NCI-H1105 (cell line): Measurements from ENCODE around the gene CNN3.

Source experiments
- DNase-seq: peaks from one replicate; lab custom pipeline; 2025; lab: John Stamatoyannopoulos, UW

Gene CNN3

DNA sequence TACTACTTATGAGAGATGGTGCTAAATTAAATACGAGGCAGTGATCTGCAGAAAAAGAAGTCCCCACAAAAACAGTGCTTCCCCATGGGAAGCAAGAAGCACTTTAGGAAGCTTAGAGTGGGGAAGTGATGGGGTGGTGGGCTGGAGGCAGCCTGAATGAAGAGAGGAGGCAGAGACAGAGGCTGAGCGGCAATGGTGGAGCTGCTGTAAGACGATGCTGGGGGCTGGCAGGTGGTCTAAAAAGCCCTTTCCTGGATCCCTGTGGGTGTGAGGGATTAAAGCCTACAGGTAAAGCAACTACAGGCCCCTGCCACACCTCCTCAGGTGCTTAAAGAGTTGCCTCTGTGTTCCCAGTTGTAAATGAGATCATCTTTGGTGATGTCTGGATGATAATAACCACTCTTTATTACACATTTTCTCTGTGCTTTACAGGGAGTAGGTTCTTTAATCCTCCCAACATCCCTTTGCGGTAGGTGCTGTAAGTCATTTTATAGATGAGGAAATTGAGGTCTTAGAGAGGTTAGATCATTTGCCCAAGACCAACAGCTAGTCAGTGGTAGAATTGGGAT, 39.2 kb downstream of the CNN3 start:
- no peak for DNase-seq

DNA sequence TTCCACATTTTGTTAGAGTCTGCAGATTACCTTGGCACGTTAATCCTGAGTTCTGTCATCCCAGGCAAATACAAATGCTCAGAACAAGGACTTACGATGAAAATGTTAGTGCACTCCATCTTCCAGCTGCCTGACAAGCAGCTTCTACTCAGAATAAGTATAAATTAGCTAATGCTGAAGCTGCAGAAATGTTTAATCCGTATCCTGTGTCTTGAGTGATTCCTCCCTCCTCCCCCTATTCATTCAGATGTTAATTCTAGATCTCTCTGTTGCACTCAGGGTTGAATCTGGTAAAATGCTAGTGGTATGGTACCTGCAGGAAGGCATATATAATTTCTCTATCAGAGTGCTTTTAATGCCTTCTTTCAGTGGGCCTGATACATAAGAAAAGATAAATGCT, 39.8 kb downstream of the CNN3 start:
- DNase-seq = no peak

DNA sequence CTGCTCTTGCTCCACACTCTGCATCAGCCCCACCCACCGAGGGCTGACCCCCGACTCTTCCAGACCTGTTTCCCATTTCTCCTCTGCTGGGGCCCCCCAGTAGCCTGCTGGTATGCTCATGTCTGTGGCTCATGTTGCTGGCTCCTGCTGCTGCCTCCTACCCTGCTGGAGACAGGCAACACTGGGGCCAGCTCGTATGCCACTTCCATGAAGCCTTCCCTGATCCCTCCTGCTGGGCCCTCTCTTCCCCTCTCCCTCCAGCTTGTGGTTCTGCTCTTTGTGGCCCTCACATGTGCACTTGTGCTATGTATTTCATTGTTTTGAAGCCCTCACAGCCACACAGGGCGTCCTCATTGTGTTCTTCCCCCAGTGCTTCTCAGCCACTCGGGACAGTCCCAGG, 40.5 kb downstream of the CNN3 start:
- no peak for DNase-seq

DNA sequence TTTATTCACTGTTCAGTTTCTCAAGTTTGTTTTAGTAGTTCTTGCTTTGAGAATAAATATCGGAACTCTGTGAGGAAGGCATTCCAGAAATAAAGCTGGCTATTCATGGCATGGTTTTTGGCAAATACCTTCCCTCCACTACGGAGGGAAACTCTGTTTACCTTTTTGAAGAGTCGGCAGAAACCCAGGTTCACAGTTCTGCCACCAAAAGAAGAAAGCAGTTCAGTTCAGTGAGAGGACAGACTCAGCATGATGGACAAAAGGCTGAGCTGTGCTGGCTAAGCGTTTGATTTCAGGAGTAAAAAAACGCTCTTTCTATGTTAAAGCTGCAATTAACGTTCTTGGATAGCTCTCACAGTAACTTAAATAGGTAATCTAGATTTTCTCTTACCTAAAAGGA, 42.4 kb downstream of the CNN3 start:
- DNase-seq = no peak

DNA sequence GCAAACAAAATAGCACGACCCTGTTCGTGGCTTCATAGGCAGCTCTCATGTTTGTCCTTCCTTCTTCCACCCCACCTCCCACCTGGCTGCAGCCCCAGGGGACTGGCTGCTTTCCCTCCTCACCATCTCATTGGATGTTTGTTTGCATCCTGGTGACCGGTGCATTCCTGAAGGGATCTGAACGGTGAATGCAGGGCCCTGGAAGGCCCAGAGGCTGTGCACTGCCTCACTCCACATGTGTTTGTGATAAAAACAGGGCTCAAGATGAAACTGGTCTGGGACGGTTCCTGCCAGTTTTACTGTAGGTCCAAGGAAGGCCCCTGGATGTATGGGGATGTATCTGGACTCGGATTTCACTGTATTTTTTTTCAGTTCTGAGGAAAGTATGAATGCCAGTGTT, 42.8 kb downstream of the CNN3 start:
- DNase-seq = no peak

DNA sequence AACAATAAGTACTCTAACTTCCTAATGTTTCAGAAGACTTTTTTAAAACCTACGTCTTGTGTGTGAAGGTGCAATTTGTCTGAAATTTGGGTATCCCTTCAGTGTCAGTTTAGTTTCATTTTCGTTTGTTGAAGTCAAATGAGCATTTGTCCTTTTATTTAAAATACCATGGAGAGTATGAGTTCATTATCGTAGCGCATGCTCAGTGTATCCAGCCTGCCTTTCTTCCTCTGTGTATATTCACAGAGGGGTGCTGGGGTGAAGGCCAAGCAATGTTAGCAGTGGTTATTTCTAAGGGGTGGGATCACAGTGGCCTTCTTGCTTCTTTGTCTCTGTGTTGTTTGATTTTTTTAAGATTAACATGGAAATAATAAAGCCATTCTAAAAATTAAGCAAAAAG, 43.2 kb downstream of the CNN3 start:
- no peak for DNase-seq

DNA sequence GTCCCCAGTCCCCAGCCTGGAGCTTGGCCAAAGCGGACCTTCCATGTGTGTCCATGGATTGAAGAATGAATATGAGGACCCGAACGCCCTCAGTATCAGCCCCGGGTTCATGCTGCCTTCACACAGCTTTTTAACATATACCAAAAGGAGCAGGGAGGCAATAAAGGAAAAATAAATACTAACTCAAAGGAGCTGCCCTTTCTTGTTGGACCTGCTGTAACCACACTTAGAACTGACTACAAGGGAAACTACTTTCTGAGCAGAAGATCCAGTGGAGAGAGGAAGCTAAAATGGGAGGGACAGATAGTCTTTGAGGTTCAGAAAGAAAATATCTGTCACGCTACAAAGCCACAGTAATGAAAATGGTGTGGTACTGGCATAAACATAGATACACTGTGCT, 48.6 kb downstream of the CNN3 start:
- DNase-seq = no peak

DNA sequence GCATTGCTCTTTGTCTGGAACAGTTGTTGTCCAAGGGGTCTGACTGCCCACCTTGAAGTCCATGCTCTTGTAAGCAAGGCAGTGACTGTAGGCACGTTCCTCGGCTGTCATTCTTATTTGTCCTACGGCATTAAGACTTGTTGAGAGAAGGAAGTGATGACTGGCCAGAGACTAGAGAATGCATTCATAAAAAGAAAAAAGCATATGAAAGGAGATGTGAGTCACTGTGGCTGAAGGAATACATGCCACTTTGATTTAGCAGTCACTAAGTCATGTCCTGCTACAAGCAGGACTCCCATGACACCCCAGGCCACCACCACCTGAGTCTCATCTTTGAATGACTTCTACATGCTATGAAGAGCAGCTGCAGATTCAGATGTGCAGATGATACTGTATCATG, 50.5 kb downstream of the CNN3 start:
- no peak for DNase-seq

DNA sequence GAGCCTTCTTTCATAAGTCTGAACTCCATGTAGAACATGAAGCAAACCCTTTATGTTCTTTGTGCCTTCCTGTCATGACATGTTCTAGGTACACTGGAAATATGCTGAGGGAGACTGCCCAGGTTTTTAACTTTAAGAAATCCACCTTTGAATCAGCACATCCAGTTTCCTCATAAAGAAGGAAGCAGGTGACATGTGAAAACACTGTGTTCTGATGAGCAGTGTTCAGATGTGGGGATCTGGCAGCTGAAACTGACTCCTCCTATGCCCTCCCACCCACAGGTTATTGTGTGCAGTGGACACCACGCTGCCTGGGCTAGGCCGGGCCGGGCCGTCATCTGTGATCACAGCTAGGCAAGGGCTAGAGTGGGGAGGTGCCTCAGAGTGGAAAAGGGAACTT, 51.1 kb downstream of the CNN3 start:
- DNase-seq = no peak

DNA sequence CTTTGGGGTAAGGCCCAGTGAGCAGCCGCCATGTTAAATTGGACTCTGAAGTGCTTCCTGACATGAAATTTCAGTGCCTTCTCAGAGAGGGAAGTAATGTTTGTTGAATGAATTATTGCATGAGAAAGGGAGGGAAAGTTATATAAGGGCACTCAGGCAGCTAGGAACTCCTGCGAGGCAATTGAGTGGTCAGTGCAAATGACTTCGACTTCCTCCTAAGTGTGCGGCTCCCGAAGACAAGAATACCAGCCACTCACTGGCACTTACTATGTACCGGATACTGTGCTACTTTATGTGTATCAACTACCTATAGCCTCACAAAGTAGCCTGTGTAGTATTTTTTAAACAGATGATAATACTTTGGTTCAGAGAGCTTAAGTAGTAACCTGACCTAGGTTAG, 52.5 kb downstream of the CNN3 start:
- DNase-seq = no peak

DNA sequence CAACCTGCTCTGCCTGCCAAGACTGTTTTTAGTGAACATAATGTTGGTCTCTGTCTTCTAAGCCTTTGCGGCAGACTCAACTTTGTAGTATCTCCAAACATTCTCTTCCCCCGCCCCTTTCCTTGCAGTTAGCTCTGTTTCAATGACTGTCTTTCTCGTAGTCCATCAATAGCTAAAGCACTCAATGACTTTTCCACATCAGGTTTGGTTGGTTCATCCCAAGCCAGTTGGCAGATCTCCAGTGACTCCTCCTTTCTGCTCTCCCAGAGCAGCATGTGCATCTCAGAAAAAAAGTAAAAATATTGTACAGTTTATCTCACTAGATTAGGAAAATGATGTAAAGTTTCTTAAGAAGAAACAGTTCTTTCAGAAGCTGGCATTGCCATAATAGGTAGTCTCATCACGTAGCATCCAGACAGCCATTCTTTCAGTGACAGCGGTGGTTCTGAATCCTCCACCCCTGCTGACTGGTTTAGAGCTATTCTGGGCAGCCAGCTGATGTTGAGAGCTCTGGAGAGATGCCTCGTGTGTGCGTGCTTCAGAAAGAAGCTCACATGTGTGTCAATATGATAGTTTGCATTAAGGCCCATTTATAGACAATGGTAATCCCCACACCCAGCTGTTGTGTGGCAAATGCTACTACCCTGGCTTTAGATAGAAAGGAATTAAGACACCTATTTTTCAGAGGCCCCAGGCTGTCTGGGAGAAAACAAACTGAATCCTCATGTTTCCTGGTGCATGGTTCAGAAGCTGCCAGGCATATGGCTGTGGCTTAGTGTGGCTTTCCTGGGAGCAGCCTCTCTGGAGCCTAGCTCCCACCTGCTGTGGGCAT, 53.2 kb downstream of the CNN3 start:
- no peak for DNase-seq

DNA sequence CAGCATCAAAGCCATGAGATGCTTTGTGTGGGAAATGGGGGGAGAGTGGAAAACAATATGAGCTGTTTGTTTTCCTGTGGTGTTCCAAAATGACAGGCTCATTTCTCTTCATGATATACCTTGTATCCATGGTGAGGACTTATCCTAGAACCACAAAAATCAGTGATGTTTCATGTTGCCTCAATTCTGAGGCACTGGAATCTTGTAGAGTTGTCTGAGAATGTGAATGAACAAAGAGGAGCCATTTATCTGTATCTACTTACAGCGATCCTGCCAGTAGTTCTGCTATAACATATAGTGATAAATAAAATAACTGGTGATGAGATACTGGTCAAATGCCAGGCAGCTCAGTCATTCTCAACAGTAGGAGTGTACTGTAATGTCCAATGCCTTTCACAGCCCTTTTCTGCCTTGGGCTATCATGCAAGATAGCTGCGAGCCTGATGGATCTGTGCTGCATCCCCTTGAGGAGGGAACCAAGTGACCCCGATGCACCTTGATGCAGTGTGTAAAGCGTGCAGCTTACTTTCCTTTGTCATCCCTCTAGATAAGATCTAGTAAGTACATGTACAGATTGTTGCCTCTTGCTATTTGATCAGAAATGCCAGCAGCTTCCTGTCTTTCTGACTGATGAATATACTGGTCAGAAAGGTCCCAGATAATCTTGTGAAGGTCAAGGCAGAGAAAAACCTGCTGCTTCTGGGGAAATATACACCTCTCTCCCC, 54.0 kb downstream of the CNN3 start:
- no peak for DNase-seq

DNA sequence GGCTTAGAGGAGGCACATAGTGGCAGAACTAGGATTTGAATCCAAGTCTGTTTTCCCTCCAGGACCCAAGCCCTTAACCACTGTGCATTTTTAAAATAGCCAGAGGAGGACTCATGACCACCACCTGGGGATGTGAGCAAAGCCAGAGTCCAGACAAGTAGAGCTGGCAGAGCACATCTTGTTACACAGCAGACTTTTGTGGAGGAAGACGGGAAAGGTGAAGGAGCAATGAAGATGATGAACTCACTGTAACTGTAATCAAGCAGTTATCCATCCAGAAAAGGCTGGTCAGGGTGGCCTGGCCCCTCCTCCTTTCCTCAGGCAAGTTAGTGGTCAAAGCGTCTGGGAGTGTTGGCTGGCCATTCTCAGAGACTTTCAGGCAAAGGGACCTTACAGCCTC, 55.9 kb downstream of the CNN3 start:
- no peak for DNase-seq

DNA sequence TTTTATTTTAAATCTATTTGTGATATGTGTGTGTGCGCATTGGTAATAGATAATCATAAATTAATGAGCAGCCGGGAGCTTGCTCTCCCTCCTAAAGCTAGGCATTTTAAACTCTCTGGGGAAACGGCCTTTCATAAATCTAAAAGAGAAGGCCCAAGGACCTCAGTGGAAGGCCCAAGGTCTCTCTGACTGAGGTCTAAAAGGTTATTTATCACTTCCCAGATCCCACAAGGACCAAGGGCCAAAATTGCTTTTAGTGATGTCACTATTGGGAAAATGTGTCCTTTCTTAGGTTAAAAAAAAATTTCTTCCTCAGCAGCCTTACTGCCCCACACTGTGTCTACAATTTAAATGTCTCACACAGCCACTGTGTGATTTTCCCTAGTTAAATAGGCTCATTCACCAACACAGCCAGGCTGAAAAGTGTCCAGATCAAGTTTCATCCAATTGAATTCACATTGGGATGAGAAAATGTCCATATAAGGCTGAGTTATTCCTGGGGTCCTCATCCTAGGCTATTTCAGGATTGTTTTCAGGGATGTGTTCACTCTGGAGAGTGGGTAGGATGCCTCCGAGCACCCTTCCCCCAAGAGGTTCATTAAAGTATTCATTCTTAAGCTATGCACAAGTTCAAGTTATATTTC, 60.6 kb downstream of the CNN3 start:
- no peak for DNase-seq

DNA sequence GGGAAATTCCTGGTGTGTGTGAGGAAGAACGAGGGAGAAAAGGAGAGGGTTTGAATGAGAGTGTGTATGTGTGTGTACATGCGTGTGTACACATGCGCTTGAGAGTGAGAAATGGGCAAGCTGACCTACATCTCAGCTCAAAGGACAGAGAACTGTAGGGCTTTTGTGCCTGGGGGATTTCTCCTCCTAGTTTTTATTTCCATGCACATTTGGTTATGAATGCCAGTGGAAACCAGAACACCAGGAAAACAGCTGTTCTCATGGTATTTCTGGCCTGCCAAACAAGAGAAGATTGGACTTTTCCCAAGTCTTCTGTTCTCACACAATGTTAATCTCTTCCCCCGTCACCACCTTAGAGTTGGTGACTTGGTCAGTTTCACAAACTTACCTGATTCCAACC, 61.5 kb downstream of the CNN3 start:
- no peak for DNase-seq

DNA sequence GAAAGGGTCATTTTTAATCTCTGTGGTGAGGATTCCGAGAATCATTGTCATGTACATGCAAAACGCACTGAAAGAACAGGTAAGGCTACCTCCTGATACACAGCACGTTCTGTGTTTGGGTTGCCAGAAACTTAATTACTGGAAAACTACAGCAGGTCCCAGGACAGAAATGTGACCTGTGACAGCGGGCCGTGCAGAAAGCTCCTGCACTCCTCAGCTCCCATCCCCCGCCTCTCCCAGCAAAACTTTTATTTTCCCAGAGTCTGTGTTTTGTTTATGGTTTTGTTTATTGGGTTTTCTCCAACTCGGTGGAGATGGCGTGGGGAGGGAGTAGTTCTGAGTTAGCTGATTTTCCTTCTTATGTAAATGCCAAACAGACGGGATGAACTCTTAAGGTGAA, 62.1 kb downstream of the CNN3 start:
- no peak for DNase-seq

DNA sequence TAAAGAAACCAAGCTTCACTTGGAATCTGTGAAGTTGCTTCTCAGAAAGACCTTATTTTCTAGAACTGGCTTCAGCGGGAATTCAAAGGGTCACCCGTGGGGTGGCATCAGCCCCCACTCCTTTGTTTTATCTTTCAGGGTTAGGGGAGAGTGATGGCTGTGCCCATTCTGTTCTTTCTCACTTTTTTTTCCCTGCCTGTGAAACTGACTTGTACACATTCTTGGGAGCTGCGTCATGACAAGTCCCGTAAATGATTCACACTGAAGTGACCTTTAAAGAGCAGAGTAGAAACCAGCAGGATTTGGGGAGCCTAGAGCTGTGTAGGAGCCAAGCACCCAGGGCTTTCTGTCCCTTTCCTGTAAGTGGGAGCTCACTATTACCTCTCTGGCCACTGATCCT, 63.0 kb downstream of the CNN3 start:
- no peak for DNase-seq

DNA sequence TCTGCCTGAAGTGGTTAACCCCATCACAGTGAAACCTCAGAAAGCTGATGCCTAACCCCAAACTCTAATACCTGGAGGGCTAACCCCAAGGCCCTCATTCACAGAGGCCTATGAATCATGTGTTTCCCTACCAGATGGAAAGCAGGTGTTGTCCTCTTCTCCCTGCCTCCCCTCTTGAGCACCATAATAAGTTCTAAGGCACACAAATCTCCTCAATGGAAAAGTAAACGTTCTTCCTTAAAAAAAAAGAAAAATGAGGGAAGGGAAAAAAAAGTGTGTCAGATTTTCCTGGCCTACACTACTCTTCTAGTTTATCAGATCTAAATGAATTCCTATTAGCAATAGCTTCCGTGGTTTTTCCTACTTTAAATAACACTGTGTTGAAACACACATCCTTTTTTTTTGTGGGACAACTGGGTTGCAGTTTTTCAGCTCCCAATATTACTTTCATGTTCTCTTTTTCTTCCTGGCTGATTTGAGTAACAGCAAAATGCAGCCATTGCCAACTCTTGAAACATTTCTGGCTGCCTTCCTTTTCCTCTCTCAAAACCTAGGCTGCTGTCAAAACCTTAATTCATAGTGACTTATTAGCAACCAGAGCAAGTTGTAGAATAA, 63.5 kb downstream of the CNN3 start:
- DNase-seq = no peak

DNA sequence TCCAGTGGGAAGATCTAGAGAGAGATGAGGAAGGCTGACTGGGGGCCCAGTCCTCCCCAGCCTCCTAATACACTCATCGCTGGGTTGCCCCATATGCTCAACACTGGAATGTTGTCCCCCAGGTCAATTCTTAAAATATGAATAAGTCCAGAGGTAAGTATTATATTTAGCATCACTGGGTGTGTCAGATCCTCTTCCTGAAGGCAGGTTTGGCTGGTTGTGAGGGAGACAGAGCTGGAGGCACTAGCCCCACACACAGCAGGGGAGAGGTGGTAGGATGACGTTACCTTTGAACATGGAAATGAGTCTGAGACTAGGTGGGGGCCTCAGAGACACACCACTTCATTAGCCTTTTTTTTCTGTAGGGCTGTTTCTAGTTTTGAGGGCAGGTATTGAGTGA, 64.2 kb downstream of the CNN3 start:
- DNase-seq = no peak

DNA sequence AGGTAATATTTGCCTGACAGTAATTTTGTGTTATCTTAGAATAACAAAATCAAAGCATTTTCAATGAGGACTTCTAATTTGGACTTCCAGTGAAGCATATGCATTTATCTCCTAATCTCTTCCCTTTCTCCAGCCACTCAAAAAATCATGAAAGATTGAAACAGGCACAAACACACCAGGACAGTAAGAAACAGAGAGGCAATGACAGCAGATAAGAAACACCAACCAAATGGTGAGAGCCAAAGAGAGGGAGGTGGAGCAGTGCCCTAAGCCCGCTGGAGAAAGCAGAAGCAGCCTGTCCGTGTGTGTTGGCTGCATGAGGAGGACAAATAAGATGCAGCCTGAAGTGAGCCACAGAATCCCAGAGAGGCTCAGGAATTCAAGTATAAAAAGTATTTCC, 67.7 kb downstream of the CNN3 start:
- DNase-seq = no peak

DNA sequence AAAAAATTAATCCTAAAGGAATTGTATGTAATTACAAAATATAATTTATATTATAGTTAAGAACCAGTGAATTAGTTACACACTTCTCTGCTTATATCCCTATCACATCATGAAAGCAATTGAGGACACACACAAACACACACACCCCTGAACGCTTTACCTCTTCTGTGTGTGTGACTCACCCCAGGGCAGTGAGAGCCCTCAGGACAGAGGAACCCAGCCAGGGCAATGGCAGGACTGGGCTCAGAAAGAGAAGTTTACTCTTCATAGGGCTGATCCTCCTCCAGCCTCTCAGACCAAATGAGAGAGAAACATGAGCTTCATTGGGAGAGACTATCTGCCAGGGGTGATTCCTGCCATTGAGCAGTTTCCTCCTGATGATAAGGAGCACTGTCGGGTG, 68.6 kb downstream of the CNN3 start:
- DNase-seq = no peak

DNA sequence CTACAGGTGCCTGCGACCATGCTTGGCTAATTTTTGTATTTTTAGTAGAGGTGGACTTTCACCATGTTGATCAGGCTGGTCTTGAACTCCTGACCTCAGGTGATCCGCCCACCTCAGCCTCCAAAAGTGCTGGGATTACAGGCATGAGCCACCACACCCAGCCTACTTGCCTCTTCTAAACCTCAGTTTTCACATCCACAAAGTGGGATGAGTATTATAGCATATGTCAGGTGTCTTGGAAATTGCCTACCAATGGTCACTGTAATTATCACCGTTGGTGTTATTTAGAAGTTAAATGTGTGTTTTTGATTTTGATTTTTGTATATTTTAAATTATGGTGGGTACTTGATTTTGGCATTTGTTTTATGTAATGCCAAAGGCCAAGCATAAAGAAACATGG, 70.0 kb downstream of the CNN3 start:
- DNase-seq = no peak

DNA sequence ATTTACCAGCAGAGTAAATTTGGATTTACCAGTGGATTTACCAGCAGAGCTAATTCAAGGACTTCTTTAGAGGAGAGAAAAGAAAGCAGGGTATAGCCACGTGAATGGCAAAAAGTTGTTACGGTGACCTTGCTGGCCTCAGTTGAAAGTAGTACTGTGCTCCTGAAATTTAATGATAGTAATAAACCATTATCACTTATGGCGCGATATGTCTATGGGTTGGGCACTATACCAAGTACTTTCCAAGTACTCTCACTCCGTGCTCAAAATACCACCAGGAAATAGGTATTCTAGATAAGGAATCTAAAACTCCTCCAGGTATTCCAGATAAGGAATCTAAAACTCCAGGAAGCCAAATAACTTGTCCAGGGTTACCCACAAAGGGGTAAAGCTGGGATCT, 70.9 kb downstream of the CNN3 start:
- no peak for DNase-seq
